ENCODE data around the gene PRPF40B. TPM values are rescaled to one million over a fixed set of nuclear protein-coding genes. Genes with fewer than 3 reads are reported as not detected.
A peak's percentile ranks its signal among the peaks of the same experiment; 100 is the strongest.

The PRPF40B gene
- total and polyA plus RNA-seq, 2 of the 13 experiments (the other 11 are each of a cell fraction or from before 2014, with no cell fraction given): 5.0 to 7.8 TPM

DNA sequence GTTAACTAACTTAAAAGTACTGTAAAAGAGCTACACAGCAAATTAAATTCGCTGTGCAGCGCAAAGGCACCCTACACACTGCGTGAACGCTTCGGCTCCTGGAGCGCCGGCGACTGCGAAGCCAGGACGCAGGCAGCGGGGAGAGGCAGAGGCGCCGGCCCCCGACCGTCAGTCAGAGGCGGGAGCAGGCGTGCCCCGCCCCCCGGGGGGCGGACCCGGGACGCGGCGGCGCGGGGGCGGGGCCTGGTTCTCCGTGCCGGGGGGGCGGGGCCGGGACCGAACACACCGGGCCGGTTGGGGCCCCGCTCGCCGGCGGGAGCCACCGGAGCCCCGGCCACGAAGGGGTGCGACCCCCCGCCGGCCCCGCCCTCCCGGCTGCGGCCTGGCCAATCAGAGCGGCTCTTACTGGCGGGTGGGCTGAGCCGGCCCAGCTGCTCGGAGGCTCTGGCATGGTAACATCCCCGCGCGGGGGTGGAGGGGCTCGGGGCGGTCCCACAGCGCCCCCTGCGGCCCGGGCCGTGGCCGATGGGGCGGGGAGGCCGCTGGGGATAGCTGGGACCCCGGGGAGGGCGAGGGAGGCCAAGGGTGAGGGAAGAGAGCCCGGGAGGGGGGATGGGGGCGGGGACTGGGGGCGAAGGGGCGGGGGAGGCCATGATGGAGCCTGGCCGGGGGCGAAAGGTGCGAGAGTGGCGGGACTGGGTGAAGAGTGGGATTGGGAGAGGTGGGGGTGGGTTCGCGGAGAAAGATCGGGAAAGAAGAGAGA, at the start of gene PRPF40B (continued):
- TF ChIP-seq, protein P1, sequence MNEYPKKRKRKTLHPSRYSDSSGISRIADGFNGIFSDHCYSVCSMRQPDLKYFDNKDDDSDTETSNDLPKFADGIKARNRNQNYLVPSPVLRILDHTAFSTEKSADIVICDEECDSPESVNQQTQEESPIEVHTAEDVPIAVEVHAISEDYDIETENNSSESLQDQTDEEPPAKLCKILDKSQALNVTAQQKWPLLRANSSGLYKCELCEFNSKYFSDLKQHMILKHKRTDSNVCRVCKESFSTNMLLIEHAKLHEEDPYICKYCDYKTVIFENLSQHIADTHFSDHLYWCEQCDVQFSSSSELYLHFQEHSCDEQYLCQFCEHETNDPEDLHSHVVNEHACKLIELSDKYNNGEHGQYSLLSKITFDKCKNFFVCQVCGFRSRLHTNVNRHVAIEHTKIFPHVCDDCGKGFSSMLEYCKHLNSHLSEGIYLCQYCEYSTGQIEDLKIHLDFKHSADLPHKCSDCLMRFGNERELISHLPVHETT (CRISPR knock-in tag; conservative IDR thresholded peaks at IDR 0.05): peak; percentile 100
- TF ChIP-seq, protein P2, sequence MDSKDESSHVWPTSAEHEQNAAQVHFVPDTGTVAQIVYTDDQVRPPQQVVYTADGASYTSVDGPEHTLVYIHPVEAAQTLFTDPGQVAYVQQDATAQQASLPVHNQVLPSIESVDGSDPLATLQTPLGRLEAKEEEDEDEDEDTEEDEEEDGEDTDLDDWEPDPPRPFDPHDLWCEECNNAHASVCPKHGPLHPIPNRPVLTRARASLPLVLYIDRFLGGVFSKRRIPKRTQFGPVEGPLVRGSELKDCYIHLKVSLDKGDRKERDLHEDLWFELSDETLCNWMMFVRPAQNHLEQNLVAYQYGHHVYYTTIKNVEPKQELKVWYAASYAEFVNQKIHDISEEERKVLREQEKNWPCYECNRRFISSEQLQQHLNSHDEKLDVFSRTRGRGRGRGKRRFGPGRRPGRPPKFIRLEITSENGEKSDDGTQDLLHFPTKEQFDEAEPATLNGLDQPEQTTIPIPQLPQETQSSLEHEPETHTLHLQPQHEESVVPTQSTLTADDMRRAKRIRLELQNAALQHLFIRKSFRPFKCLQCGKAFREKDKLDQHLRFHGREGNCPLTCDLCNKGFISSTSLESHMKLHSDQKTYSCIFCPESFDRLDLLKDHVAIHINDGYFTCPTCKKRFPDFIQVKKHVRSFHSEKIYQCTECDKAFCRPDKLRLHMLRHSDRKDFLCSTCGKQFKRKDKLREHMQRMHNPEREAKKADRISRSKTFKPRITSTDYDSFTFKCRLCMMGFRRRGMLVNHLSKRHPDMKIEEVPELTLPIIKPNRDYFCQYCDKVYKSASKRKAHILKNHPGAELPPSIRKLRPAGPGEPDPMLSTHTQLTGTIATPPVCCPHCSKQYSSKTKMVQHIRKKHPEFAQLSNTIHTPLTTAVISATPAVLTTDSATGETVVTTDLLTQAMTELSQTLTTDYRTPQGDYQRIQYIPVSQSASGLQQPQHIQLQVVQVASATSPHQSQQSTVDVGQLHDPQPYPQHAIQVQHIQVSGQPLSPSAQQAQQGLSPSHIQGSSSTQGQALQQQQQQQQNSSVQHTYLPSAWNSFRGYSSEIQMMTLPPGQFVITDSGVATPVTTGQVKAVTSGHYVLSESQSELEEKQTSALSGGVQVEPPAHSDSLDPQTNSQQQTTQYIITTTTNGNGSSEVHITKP (CRISPR knock-in tag; IDR thresholded peaks at IDR 0.05; ENCODE audit: low read depth): peak; percentile 66; the same call in 1 of the 2 replicates
- TF ChIP-seq ZNF713 (CRISPR knock-in tag; IDR thresholded peaks at IDR 0.05): no peak
- TF ChIP-seq ZNF780A (CRISPR knock-in tag; IDR thresholded peaks at IDR 0.05): no peak
- TF ChIP-seq ERF (CRISPR knock-in tag; IDR thresholded peaks at IDR 0.05): peak; percentile 27; the same call in 1 of the 2 replicates
- peak; percentile 84 for TF ChIP-seq SP4 (CRISPR knock-in tag; IDR thresholded peaks at IDR 0.05)
- TF ChIP-seq FOXK2 (IDR thresholded peaks at IDR 0.05): no peak
- no peak for TF ChIP-seq ZNF850 (CRISPR knock-in tag; conservative IDR thresholded peaks at IDR 0.05)
- TF ChIP-seq NR2F6 (IDR thresholded peaks at IDR 0.05): no peak
- TF ChIP-seq NR2F6 (CRISPR knock-in tag; IDR thresholded peaks at IDR 0.05): no peak
- no peak for TF ChIP-seq ZBTB21 (CRISPR knock-in tag; IDR thresholded peaks at IDR 0.05)
- TF ChIP-seq, protein P3, sequence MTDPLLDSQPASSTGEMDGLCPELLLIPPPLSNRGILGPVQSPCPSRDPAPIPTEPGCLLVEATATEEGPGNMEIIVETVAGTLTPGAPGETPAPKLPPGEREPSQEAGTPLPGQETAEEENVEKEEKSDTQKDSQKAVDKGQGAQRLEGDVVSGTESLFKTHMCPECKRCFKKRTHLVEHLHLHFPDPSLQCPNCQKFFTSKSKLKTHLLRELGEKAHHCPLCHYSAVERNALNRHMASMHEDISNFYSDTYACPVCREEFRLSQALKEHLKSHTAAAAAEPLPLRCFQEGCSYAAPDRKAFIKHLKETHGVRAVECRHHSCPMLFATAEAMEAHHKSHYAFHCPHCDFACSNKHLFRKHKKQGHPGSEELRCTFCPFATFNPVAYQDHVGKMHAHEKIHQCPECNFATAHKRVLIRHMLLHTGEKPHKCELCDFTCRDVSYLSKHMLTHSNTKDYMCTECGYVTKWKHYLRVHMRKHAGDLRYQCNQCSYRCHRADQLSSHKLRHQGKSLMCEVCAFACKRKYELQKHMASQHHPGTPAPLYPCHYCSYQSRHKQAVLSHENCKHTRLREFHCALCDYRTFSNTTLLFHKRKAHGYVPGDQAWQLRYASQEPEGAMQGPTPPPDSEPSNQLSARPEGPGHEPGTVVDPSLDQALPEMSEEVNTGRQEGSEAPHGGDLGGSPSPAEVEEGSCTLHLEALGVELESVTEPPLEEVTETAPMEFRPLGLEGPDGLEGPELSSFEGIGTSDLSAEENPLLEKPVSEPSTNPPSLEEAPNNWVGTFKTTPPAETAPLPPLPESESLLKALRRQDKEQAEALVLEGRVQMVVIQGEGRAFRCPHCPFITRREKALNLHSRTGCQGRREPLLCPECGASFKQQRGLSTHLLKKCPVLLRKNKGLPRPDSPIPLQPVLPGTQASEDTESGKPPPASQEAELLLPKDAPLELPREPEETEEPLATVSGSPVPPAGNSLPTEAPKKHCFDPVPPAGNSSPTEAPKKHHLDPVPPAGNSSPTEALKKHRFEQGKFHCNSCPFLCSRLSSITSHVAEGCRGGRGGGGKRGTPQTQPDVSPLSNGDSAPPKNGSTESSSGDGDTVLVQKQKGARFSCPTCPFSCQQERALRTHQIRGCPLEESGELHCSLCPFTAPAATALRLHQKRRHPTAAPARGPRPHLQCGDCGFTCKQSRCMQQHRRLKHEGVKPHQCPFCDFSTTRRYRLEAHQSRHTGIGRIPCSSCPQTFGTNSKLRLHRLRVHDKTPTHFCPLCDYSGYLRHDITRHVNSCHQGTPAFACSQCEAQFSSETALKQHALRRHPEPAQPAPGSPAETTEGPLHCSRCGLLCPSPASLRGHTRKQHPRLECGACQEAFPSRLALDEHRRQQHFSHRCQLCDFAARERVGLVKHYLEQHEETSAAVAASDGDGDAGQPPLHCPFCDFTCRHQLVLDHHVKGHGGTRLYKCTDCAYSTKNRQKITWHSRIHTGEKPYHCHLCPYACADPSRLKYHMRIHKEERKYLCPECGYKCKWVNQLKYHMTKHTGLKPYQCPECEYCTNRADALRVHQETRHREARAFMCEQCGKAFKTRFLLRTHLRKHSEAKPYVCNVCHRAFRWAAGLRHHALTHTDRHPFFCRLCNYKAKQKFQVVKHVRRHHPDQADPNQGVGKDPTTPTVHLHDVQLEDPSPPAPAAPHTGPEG (CRISPR knock-in tag; IDR thresholded peaks at IDR 0.05): no peak
- no peak for TF ChIP-seq MAFF (IDR thresholded peaks at IDR 0.05; ENCODE audit: low read depth, low read length)
- no peak for TF ChIP-seq FOXP1 (IDR thresholded peaks at IDR 0.05)
- no peak for TF ChIP-seq FOXP1 (CRISPR knock-in tag; IDR thresholded peaks at IDR 0.05)
- no peak for TF ChIP-seq ZNF776 (CRISPR knock-in tag; IDR thresholded peaks at IDR 0.05)
- 0 out of 2 replicates have a peak, but pooled peaks have one; percentile 14 for TF ChIP-seq SMAD3 (CRISPR knock-in tag; IDR thresholded peaks at IDR 0.05)
- TF ChIP-seq ZNF263 (CRISPR knock-in tag; IDR thresholded peaks at IDR 0.05): 0 out of 2 replicates have a peak, but pooled peaks have one; percentile 3
- no peak for TF ChIP-seq AKAP8 (CRISPR knock-in tag; IDR thresholded peaks at IDR 0.05)
- peak; percentile 72; the same call in 1 of the 2 replicates for TF ChIP-seq ZNF362 (CRISPR knock-in tag; IDR thresholded peaks at IDR 0.05; ENCODE audit: borderline replicate concordance)

Measured in HepG2 (cell line).